MM.1S (cell line): ENCODE results near the gene EMC6.

Experiments
- EZH2 ChIP-seq: fragments of 300-600 bp; sonication (generic); optimal IDR thresholded peaks from 2 replicates; pipeline ENCODE3; 2017; ENCODE audit warnings: low read depth, mild to moderate bottlenecking, antibody characterized with exemption, low read length, mixed read lengths
- EZH2phosphoT487 ChIP-seq: fragments of 300-600 bp; sonication (generic); IDR thresholded peaks from 2 replicates; pipeline ENCODE4 v1.6.1; 2018; ENCODE audit warnings: antibody characterized with exemption, low read length
- TF ChIP-seq, protein P1 (sequence below): fragments of 300-600 bp; sonication (generic); IDR thresholded peaks from 2 replicates; pipeline ENCODE4 v1.5.1; 2016; ENCODE audit warnings: antibody characterized with exemption, low read length, mixed read lengths

- TF ChIP-seq, protein P1, sequence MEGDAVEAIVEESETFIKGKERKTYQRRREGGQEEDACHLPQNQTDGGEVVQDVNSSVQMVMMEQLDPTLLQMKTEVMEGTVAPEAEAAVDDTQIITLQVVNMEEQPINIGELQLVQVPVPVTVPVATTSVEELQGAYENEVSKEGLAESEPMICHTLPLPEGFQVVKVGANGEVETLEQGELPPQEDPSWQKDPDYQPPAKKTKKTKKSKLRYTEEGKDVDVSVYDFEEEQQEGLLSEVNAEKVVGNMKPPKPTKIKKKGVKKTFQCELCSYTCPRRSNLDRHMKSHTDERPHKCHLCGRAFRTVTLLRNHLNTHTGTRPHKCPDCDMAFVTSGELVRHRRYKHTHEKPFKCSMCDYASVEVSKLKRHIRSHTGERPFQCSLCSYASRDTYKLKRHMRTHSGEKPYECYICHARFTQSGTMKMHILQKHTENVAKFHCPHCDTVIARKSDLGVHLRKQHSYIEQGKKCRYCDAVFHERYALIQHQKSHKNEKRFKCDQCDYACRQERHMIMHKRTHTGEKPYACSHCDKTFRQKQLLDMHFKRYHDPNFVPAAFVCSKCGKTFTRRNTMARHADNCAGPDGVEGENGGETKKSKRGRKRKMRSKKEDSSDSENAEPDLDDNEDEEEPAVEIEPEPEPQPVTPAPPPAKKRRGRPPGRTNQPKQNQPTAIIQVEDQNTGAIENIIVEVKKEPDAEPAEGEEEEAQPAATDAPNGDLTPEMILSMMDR = no peak
- TF ChIP-seq EZH2 (no peak), EZH2phosphoT487 (no peak)
Observed at GRCh38 chr17:3712811-3713463, 44.3 kb downstream of the EMC6 start.
